ENCODE results near the gene TMUB1.

Gene TMUB1

GRCh38 chr7:151082141-151083070 lies 887 bp downstream of the TMUB1 start:
- DNase-seq = no peak

DNA sequence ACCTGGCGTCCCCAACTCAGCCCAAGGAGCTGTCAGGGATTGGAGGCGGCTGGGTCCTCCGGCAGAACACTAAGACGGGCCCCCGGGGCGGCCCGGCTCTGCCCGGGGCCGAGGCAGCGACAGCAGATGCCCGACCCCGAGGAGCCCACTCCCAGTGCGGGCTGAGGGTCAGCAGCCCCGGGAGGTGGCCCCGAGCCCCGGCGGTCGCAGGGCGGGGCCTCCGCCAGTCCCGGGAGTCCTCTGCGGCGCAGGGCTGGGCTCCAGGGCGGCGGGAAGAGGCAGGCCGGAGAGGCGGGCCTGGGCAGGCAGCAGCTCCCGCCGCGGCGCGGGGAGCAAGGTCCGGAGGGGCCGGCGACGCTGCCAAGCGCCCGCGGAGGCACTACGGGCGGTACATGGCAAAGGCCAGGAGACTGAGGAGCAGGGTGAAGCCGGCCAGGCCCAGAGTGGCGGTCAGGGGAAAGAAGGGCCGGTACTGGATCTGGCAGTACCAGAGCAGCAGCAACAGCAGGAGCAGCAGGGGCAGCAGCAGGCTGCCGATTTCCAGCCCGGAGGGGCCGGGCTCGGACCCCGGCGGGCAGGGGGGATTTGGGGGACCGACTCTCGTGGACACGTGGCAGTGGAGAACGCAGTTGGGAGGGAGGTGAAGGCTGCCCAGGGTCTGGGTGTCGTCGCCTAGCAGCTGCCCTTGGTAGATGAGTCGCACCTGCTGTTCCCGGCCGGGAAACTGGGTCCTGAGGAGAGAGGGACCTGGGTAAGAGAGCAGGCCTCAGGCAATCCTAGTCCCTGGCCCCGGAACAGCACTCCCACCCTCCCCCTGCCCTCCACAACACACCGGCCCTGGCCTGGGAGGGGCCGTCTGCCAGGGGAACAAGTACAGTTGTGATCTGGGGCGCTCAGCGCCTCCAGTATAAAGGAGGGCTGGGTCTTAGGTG lies 1.9 kb downstream of the TMUB1 start:
- no peak for DNase-seq

DNA sequence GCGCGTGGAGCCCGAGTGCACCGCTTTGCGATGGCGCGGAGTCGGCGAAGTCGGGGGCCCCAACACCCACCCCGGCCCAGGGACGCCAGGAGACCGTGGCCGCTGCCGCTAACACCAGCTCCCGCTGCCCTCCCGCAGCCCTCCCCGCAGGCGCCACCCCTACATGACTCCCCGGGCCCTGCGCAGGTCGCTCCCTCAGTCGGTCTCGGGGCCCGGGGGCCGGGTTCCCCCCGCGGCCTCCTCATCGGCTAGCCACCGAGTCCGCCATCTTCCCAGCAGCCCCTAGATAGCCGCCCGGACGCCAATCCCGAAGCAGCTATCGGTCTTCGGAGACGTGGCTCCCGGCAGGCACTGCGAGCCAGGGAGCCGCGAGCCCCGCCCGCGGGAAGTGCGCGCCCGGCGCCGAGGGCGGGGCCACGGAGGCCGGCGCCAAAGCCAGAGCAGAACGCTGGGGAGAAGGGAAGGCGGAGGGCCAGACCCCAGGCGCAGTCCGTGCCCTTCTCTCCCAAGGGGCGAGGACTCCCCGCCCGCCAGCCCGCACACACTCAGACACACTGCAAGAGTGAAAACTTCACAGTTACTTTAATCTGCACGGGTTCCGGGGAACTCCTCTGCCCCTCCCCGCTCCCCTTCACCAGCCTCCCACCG lies 2.6 kb downstream of the TMUB1 start, which contains the start of gene FASTK:
Gene FASTK, minus strand, starts transcription at position 288 of the 648 bp plus-strand sequence. Its CDS starts 43 bp downstream, at position 245.
- DNase-seq = peak; percentile 89

DNA sequence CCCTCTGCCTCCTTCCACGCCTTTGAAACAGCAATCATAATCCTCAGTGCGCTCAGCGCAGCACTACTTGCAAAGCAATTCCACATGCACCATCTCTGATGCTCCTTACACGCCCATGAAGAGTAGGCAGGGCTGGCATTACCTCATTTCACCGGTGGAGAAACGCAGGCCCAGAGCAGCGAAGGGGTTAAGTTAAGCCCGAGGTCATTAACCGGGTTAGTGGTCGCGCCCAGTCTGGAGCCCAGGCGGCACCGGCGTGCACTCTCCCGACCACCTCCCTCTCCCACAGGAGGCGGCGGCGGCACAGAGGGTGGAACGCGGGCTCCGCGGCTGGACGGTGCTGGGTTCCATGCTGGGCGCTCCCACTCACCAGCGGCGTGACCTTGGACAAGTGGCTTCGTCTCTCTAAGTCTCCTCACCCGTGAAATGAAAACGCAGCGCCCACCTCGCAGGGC lies 3.2 kb downstream of the TMUB1 start:
- peak in 1 of 2 donors; percentile 27 for DNase-seq

DNA sequence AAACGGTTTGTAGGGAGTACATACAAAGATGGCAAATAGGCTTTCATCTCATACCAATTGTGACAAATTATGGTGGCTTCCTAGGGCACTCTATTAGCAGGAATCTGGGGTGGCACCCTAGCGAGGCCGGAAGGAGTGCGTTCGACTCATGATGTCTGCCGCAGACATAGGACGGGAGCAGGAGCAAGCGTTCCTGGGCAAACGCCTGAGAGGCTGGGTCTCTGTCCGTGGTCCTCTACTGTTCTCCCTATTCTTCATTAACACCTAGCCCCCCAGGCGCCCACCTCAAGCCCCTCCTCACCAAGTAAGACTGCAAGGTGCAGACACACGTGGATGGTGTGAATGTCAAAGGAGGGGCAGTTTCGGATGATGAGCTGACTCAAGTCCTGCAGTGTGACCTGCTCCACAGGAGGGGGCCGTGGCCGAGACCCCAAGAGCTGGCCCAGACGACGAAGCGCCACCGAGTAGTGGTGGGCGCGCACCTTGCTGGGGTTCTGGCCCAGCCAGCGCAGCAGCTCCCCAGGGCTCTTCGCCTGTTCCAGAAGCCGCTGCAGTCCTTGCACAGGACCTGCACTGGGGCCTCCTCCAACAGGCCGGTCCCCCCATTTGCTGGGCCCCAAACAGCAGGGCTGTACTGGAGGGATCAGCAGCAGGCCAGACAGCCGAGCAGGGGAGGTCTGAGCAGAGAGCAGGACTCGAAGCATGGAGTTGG lies 3.9 kb downstream of the TMUB1 start:
- DNase-seq = no peak

DNA sequence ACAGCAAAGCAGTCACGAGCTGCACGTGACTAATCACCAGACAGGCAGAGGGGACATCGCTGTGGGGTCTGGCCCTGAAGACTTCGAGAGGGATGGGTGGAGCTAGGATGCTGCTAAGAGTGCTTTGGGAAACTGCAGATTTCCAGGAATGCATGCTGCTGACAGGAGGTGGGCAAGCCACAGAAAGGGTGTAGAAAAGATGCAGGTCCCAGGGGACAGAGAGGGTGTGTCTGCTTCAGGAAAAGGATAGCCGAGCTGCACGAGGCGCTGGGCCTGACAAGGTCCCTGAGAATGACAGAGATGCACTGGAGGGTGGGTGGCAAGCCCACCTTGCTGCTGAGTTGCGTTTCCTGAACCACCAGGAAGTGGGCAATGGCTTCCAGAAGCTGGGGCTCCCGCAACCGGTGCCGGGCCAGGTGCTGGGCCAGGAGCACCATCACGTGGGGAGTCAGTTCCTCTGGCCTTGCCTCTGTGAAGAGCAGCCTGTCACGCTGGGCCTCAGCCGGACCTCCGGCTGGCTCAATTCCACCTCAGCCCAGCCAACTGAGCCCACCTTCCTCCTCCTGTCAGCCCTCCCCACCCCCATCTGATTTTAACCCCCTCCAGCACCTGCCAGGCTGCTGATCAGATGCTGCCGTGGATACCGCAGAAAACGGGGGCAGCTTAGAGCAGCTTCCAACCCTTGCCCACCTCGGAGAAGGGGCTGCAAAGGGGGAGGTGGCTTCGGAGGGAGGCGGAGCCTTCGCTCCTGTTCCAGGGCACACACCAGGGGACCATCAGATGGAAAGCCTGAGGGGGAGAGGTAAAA lies 4.9 kb downstream of the TMUB1 start:
- no peak for DNase-seq

- no peak for DNase-seq
Measured at GRCh38 chr7:151077705-151078232, 5.5 kb downstream of the TMUB1 start.

DNA sequence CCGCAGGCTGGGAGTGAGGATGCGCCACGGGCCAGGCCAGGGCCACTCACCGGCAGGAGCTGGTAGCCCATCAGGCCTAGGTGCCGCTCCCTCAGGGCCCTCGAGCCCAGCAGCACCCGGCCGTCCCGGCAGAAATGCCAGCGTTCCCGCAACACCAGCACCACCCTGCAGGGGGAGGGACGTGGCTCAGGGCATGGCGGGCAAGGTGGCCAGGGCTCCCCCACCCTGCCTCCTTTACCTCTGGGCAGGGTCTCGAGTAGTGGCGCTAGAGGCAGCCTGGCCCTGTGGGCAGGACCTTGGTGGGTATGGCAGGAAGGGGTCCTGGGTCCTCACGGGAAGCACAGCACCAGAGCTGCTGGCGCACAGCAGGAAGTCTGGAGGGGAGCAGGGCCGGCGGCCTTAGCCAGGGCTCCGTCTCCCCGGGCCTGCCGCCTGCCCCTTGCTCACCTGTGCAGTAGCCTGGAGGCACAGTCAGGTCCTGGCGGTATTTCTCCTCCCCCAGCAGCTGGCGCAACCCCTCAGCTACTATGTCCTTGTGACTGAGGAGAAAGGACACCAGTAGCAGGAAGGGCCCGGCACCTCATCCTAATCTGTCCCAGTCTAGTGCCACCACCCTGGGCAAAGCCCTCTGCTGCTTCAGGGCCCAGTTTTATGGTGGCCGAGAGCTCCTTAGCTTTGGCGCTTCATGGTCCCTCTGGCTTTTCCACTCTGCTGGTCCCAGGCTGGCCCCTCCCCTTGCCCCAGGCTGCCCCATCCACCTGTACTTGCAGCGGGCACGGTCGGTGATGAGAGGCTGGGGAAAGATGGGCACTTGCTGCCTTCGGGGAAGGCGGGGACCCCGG lies 6.2 kb downstream of the TMUB1 start:
- no peak for DNase-seq

DNA sequence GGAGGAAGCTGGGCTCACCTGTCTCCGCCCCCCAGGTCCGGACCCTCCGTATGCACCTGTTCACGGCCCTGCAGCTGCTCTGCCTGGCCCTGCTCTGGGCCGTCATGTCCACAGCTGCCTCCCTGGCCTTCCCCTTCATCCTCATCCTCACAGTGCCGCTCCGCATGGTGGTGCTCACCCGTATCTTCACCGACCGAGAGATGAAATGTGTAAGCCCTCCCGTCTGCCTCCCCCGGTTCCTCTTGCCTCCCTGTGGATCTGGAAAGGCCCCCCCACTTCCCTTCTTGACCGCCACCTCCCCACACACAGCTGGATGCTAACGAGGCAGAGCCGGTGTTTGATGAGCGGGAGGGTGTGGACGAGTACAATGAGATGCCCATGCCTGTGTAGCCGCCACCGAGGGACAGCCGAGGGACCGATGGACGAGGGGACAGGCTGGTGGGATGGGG lies 7.3 kb downstream of the TMUB1 start:
- no peak for DNase-seq

DNA sequence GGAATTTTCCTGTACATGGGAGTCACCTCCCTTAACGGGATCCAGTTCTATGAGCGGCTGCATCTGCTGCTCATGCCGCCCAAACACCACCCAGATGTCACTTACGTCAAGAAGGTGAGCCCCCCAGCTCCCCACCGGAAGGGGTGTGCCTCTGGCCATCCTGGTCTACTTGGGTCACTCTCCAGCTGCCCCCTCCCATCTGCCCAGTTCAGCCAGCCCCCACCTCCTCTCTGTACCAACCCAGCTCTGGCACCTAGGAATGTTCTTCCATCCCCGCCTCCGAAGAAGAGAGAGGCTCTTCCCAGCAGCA lies 7.7 kb downstream of the TMUB1 start:
- DNase-seq = no peak

DNA sequence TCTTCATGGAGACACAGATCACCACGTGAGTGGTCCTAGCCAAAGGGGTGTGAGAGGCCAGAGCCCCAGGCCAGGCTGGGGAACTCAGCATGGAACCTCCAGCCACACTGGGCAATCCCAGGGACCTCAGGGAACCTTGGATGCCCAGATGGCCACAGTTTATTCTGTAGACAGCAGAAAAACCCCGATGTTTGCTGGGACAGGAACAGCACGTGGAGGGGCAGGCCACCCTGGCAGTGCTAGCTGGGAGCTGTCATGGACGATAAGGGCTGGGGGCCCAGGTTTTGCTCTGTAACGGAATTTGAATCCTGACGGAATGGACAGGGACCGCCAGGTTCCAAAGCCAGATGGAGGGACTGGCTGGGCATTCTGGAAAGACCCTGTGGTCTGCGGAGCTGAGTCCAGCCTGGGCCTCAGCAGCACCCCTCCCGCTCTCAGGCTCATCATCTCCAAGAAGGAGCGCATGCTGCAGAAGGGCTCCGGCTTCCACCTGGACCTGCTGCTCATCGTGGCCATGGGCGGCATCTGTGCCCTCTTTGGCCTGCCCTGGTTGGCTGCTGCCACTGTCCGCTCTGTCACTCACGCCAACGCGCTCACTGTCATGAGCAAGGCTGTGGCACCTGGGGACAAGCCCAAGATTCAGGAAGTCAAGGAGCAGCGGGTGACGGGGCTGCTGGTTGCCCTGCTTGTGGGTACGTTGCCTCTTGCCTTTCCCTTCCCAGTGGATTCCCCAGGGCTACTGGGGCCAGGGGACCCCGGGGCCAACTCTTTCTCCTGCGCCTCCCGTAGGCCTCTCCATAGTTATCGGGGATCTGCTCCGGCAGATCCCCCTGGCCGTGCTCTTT lies 8.3 kb downstream of the TMUB1 start:
- no peak for DNase-seq

DNA sequence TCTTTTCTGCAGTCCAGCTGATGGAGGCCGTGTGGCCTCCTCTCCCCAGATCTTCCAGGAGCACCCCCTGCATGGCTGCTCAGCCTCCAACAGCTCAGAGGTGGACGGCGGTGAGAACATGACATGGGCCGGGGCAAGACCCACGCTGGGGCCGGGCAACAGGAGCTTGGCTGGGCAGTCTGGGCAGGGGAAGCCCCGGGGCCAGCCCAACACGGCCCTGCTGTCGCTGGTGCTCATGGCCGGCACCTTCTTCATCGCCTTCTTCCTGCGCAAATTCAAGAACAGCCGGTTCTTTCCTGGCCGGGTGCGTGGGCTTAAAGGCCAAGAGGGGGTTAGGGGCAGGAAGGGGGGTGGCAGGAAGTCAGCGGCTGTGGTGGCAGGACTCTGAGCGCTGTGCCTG lies 9.3 kb downstream of the TMUB1 start:
- no peak for DNase-seq

GRCh38 chr7:151071032-151071866 lies 12.0 kb downstream of the TMUB1 start:
- no peak for DNase-seq

GRCh38 chr7:151070574-151070960 lies 12.7 kb downstream of the TMUB1 start:
- DNase-seq = no peak

GRCh38 chr7:151069841-151070573 lies 13.3 kb downstream of the TMUB1 start:
- DNase-seq = no peak

DNA sequence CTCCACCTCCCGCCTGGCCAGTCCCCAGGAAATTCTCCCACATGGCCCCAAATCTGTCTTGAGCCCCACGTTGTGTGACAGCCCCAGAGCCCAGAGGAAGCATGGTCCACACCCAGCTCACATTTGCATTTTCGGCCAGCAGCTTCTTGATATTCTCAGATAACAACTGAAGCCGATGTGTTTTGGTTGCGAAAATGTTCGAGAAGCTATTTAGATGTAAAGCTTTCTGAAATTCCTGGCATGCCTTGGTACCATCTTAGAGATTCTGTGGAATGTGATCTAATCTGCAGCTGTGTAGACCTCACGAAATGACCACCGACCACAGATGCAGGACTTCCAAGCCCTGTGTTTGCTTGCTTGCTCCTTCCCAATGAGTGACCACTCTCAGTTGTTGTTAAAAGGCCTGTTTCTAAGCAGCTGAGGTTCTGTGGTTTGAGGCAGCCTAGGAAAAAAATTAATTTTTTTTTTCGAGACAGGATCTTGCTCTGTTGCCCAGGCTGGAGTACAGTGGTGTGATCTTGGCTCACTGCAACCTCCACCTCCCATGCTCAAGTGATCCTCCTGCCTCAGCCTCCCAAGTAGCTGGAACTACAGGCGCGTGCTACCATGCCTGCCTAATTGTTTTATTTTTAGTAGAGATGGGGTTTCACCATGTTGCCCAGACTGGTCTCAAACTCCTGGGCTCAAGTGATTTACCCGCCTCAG lies 15.1 kb downstream of the TMUB1 start:
- no peak for DNase-seq

Measured in stimulated activated CD4-positive, alpha-beta T cell treated with anti-CD3 and anti-CD28 coated beads, Interleukin-2, amount 100 ng/mL, for 24 hours (primary cell).